NOMO-1 (cell line): ENCODE data around the gene CAMKMT.

Experiments used
- DNase-seq, 2 experiments: peaks; one replicate each; lab custom pipeline; 2025; ENCODE audit not compliant: unreplicated experiment in 2 of 2; lab: John Stamatoyannopoulos, UW

Gene CAMKMT

DNA sequence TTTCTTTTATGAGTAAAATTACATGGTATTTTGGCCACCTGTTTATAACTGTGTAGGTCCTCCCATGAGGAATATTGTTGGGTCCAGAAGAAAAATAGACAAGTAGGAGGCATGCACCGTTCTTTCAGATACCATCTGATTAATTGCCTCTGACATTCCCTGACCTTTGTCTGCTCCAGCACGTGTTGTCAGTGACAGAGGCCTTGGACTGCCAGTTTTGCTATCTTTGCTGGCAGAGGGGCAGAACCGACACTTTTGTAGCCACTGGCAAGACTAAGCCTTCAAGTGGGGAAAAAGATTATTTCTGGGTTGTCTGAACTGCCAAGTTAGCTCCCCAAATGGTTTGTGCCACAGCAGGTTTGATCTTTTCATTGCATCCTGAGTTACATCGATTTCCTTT lies 276.9 kb downstream of the CAMKMT start:
- DNase-seq, result no peak

DNA sequence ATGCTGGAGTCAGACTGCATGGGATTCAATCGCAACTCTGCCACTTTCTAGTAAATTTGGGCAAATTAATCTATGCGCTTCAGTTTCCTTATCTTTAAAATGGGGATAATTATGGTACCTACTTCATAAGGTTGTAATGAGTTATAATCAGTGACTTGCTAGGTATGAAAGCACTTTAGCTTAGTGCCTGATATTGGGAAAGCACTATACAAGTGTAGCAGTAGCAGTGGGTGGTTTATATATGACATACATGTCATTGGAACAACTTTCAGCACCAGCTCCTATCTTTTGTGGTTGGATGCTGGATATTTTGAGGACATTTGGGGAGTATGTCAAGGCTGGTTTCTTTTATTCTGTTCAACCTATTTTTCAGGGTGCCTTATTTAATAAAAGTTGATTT lies 277.7 kb downstream of the CAMKMT start:
- no peak for DNase-seq

DNA sequence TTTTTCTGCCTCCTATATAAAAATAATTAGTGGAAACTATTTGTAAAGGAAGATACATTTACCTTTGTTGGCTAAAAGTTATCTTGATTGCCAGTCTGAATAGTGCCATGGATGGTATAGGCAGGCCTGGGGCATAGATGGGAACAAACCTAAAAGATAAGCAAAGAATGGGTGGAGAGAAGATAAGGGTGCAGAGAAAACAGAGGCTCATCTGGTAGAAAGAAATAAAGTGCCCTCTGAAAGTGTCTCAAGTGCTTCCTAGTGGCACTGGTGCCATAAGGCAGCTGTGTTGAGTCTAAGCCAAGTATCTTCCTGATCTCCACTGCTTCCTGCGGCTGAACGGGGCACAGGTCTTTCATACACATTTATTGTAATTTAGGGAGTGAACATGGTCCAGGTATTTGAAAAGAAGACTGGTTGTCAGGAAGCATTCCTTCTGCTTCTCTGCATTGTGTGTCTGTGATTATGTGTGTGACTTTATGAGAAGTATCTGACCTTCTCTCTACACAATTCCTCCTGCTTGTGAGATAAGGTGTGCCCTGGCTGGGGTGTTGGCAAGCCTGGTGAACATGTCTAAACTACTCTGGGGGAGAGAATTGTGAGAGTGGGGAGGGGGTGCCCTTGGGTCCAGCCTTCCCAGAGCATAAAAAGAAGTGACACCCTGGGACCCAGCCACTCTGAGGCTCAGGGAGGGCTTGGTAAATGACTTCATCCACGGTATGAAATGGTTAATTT lies 280.5 kb downstream of the CAMKMT start:
- no peak for DNase-seq

GRCh38 chr2:44645937-44646336 lies 284.2 kb downstream of the CAMKMT start:
- no peak for DNase-seq

- no peak for DNase-seq
Measured at GRCh38 chr2:44649381-44649780, 287.6 kb downstream of the CAMKMT start.

GRCh38 chr2:44650796-44651195 lies 289.0 kb downstream of the CAMKMT start:
- no peak for DNase-seq

DNA sequence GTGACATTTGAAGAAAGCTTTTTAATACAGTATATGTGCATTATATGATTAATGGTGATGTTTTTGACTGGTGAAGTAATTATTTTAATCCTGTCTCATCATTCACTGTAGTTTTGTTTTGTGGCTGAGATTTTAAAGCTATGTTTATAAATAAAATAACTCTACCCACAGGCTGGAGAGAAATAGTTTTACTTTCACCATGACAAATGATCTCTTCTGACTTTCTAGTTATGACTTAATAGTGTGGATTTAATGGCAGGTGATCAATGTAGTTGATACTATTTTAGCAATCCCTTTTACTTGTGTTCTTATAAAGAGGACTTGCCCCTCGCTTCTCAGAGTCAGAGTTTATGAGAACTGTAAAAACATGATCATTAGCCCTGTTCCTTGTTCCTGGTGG lies 290.2 kb downstream of the CAMKMT start:
- no peak for DNase-seq

DNA sequence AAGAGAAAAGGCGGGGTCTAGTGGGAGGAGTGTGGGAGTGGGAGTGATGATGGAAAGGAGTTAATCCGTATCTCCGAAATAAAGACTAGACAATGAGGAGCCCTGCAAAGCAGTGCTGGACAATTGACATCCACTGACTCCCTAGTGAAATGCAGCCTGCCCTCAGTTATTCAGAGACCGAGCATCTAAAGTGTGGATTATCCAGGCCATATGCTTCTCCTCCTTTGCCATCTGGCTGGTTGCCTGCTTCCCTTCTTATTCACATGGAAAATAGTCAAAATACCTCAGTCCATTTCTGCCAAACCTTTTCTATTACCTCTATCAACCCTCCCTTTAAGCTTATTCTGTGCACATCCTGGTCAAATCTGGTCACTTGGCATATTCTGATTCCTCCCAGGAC lies 291.0 kb downstream of the CAMKMT start:
- no peak for DNase-seq

GRCh38 chr2:44655401-44655864 lies 293.7 kb downstream of the CAMKMT start:
- DNase-seq, result no peak

- no peak for DNase-seq
Measured at GRCh38 chr2:44656460-44656859, 294.7 kb downstream of the CAMKMT start.

DNA sequence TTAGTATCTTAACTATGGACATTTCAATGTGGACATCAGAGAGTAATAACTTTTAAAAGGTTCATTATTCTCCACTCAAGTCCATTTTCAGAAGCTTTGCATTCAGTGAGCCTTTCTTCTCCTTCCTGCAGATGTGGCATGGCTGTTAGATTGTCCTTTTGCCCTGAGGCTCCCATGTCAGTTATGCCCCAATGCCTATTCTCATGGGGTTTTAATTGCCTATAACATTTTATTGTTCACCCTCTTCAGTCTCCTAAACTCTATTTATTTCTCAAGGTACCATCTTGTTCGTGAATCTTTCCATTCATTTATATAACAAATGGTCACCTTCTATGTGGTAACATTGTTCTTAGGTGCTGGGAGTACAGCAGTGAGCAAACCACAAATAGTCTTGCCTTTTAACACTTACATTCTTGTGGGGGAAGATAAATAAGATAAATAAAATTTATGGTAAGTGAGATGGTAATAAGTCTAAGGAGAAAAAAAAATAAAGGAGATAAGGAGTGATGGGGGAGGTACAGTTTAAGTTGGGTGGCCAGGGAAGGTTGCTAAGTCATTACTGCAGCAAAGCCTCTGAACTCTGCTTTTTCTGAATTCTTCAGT lies 301.8 kb downstream of the CAMKMT start:
- no peak for DNase-seq

DNA sequence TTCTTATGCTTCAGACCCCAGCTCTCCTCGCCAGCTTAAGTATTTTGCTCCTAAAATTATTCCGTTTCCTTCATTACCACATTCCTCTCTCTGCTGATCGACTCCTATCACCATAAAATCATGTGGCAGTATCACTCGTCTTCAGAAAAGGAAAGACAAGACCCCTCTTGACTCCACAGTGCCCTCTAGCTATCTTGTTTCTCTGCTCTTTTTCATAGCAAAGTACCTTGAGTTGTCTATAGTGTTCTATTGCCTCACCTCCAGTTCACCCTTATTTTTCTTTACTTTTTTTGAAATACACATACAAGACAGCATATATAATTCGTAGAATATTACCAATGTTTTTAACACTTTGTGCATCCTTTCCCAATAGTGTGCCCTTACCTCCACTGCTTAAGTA lies 306.6 kb downstream of the CAMKMT start:
- DNase-seq, result no peak

GRCh38 chr2:44671276-44671675 lies 309.5 kb downstream of the CAMKMT start:
- DNase-seq, result no peak

GRCh38 chr2:44671916-44672315 lies 310.2 kb downstream of the CAMKMT start:
- DNase-seq, result no peak

DNA sequence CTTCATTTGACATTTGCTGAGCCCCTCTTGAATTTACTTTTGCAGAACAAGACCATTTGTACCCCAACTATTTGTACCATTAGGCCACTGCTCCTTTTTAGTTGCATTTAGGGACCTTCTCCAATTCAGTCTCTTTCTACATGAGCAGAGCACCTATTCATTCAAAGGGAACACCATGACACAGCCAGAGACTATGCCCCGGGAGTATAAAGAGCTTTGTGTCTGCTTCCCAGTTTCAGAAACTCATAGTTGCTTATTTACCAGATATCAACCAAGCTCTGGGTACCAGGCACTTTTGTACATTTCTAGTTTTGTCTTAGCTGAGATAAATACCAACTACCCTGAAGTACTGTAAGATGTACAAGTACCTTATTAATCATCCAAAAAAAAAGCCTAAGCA lies 310.7 kb downstream of the CAMKMT start:
- DNase-seq, result no peak

DNA sequence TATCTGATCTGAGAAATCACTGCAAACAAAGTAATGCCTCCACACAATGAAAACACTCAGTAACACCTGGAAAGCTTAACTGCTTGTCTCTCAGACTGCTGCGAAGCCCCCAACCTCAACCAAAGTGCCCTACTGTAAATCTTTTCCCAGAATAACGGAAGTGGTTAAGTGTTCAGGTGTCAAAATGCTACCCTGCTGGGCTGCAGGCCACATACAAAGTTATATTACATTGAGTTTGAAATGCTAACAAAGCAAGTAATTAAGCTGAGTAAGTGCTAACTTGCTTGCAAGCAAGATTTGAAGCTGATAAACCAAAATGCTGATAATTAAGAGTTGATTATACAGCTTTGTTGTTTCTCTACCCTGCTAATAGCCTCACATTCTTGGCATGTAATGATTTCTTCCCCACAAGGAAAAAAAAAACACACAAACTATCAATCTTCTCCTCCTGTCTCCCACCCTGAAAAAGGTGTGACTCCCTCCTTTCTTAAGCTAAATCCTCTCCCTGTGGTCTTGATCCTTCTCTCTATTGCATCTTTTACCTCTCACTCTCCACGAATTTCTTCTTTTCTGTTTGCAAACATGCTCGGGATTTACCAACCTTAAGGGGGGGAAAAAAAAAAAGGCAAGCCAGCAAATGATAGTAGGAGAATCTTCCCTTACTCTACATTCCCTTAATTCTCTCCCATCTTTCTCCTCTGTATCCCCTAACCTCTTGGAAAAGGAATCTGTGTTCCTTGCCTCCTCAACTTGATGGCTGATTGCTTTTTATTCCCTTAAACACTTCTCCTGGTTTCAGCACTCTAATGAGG lies 312.9 kb downstream of the CAMKMT start:
- DNase-seq, result no peak

- no peak for DNase-seq
Measured at GRCh38 chr2:44676379-44676778, 314.6 kb downstream of the CAMKMT start.

DNA sequence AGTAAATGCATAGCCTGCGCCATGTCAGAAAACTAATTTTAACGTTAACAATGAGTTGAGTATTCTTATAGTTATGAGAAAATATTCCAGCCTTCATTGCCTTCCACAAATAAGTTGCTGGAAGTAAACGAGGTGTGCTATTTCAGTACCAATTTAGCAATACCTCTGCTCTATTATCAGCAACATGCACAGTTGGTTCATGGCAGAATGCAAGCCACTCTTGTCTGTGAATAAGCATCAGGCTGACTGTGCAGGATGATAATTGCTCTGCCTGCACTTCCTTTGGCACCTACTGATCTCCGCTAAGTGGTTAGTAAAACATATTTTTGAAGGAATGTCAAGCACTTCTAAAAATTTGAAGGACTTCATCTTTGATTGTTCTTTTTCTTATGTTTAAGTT lies 317.8 kb downstream of the CAMKMT start:
- no peak for DNase-seq

DNA sequence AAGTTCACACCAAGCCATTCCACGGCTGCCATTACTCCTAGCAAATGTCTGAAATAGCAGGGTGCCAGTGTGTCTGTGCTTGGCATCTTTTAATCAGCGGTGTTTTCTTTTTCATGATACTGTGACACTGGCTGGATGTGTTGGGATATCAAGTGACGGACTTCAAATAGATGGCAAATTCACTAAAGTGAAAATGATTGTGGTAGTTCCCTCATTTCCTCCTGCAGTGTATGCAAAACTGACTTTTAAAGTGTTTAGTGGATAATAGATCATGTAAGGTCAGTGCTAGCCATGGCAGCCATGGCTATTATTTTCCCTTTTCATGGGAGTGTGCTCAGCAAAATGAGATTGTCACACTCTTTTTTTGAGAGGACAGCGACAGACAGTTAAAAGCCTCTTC lies 318.2 kb downstream of the CAMKMT start:
- DNase-seq, result no peak

- no peak for DNase-seq
Measured at GRCh38 chr2:44680424-44680971, 318.8 kb downstream of the CAMKMT start.

DNA sequence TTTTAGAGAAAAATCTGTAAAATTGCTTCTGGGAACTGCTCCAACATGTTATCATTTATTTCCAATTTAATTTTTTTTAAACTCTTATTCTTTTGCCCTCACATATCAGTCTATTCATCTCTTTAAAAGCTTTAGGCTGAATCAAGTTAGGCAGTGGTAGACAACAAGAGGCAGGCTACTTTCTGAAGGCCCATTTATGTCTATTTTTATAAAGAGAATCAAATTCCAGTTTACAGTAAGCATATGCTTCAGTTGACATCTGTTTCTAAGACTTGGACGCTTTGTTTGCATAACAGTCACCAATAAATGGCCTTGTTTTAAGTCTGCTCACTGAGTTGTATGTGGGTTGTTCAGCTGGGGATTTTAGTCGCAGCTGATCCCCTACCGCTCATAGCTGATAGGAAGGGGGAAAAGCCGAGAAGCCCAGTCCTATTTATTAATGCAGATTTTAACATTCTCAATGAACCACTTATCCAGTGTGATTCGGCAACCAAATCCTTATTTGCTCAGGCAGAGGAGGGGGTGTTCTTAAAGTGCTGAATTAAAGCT lies 319.3 kb downstream of the CAMKMT start:
- no peak for DNase-seq
